ENCODE results near the gene HUNK.

Gene HUNK

DNA sequence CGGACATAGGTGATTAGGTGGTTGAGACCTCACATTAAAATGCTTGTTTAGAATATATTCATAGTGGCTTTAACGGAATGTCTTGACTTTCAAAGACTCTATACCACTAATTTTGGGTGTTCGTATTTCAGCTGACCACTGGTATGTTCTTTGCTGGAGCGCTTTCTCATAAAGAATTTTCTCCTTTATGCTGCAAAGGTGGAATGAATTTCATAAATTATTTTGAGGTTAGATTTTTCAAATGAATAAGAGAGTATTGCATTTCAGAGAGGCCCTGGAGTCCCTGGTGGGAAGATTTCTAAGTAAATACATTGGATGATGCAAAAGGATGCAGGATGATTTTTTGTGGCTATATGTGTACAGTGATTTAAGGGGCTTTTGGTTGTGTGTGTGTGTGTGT lies 55.8 kb downstream of the HUNK start:
- no peaks in the 10 kb centered on the region for H3K27me3 ChIP-seq (ENCODE audit: control insufficient read depth in 2 of 2, insufficient read depth in 2 of 2, low read length in 2 of 2)
- H3K27ac ChIP-seq (ENCODE audit: low read depth in 2 of 2, low read length in 2 of 2), result no peak overlapping the region
- peaks cover 2 to 3% of the 10 kb centered on the region in 2 donors for H3K36me3 ChIP-seq (ENCODE audit: control insufficient read depth in 2 of 2, insufficient read depth in 2 of 2, low read length in 2 of 2)
- H3K9me3 ChIP-seq (ENCODE audit: control insufficient read depth in 2 of 2, low read length in 2 of 2), result no peaks in the 10 kb centered on the region
- H3K4me1 ChIP-seq (ENCODE audit: control insufficient read depth in 2 of 2, insufficient read depth in 2 of 2, low read length in 2 of 2), result no peaks in the 10 kb centered on the region
- H3K9ac ChIP-seq (ENCODE audit: low read depth in 1 of 2, low read length in 2 of 2), result no peak overlapping the region
- no peak overlapping the region for H3K4me3 ChIP-seq (ENCODE audit: low read length in 2 of 2)

GRCh38 chr21:31929548-31929947 lies 56.7 kb downstream of the HUNK start:
- peaks cover 2 to 3% of the 10 kb centered on the region in 2 donors for H3K36me3 ChIP-seq (ENCODE audit: control insufficient read depth in 2 of 2, insufficient read depth in 2 of 2, low read length in 2 of 2)
- no peaks in the 10 kb centered on the region for H3K27me3 ChIP-seq (ENCODE audit: control insufficient read depth in 2 of 2, insufficient read depth in 2 of 2, low read length in 2 of 2)
- no peak overlapping the region for H3K27ac ChIP-seq (ENCODE audit: low read depth in 2 of 2, low read length in 2 of 2)
- no peaks in the 10 kb centered on the region for H3K4me1 ChIP-seq (ENCODE audit: control insufficient read depth in 2 of 2, insufficient read depth in 2 of 2, low read length in 2 of 2)
- H3K9me3 ChIP-seq (ENCODE audit: control insufficient read depth in 2 of 2, low read length in 2 of 2), result no peaks in the 10 kb centered on the region
- H3K9ac ChIP-seq (ENCODE audit: low read depth in 1 of 2, low read length in 2 of 2), result no peak overlapping the region
- no peak overlapping the region for H3K4me3 ChIP-seq (ENCODE audit: low read length in 2 of 2)

- Histone ChIP-seq H3K27me3 (ENCODE audit: control insufficient read depth in 2 of 2, insufficient read depth in 2 of 2, low read length in 2 of 2) (no peaks in the 10 kb centered on the region), H3K4me3 (ENCODE audit: low read length in 2 of 2) (no peak overlapping the region), H3K36me3 (ENCODE audit: control insufficient read depth in 2 of 2, insufficient read depth in 2 of 2, low read length in 2 of 2) (peaks cover 2 to 3% of the 10 kb centered on the region in 2 donors), H3K4me1 (ENCODE audit: control insufficient read depth in 2 of 2, insufficient read depth in 2 of 2, low read length in 2 of 2) (no peaks in the 10 kb centered on the region), H3K9me3 (ENCODE audit: control insufficient read depth in 2 of 2, low read length in 2 of 2) (no peaks in the 10 kb centered on the region), H3K27ac (ENCODE audit: low read depth in 2 of 2, low read length in 2 of 2) (no peak overlapping the region), H3K9ac (ENCODE audit: low read depth in 1 of 2, low read length in 2 of 2) (no peak overlapping the region)
Measured at GRCh38 chr21:31930001-31930400, 57.2 kb downstream of the HUNK start.

DNA sequence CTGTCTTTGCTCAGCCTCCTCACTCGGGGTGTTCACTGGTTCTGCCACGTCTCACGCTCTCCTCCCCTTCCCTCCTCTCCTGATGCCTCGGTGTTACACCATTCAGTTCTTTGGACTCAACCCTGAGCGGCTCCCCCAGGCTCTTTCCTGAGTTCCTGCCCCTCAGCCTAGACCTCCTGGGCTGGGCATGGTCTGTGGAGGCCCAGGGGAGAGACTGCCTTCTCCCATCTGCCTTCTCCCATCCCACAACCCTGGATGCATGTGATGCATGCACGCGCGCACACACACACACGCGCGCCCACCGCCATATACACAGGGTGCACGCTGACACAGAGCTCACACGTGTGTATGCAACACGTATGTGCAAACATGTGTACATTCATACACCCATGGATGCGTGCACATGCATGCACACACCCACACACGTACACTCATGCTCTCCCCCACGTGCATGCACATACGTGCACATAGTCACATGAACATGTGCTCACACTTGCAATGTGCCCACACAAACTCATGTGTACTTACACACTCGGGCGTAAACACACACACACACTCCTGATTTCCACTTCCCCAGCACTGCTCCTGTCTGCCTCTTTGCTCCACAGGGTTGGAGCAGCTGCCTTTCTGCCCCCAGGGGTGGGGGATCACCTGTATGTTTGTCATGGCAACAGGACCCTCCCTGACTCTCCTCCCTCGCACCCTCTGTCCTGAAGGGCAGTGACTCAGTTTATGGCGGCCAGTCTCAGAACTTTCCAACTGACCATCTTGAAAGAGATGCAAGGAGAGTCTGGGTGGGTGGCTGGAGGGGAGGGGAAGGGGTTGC lies 59.0 kb downstream of the HUNK start:
- Histone ChIP-seq H3K4me3 (ENCODE audit: low read length in 2 of 2) (no peak overlapping the region), H3K9me3 (ENCODE audit: control insufficient read depth in 2 of 2, low read length in 2 of 2) (no peaks in the 10 kb centered on the region), H3K27ac (ENCODE audit: low read depth in 2 of 2, low read length in 2 of 2) (no peak overlapping the region), H3K9ac (ENCODE audit: low read depth in 1 of 2, low read length in 2 of 2) (no peak overlapping the region), H3K4me1 (ENCODE audit: control insufficient read depth in 2 of 2, insufficient read depth in 2 of 2, low read length in 2 of 2) (peaks cover 0 to 3% of the 10 kb centered on the region in 2 donors), H3K27me3 (ENCODE audit: control insufficient read depth in 2 of 2, insufficient read depth in 2 of 2, low read length in 2 of 2) (no peaks in the 10 kb centered on the region), H3K36me3 (ENCODE audit: control insufficient read depth in 2 of 2, insufficient read depth in 2 of 2, low read length in 2 of 2) (no peaks in the 10 kb centered on the region)

DNA sequence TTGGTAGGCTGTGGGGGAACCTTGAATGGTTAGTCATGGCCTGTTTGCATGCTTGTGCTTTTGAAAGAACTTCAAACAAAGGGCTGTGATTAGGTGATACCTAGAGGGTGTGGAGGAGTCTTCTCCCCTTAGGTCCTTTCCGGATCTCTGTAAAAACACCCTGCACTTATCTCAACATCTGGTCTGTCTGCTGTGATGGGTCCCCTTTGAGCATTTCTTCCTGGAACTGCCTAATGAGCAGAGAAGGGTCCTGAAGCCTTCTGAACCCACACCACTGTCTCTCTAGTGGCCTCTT lies 59.6 kb downstream of the HUNK start:
- Histone ChIP-seq H3K36me3 (ENCODE audit: control insufficient read depth in 2 of 2, insufficient read depth in 2 of 2, low read length in 2 of 2) (no peaks in the 10 kb centered on the region), H3K27me3 (ENCODE audit: control insufficient read depth in 2 of 2, insufficient read depth in 2 of 2, low read length in 2 of 2) (no peaks in the 10 kb centered on the region), H3K4me3 (ENCODE audit: low read length in 2 of 2) (no peak overlapping the region), H3K9ac (ENCODE audit: low read depth in 1 of 2, low read length in 2 of 2) (no peak overlapping the region), H3K27ac (ENCODE audit: low read depth in 2 of 2, low read length in 2 of 2) (no peak overlapping the region), H3K9me3 (ENCODE audit: control insufficient read depth in 2 of 2, low read length in 2 of 2) (no peaks in the 10 kb centered on the region), H3K4me1 (ENCODE audit: control insufficient read depth in 2 of 2, insufficient read depth in 2 of 2, low read length in 2 of 2) (peaks cover 0 to 4% of the 10 kb centered on the region in 2 donors)

DNA sequence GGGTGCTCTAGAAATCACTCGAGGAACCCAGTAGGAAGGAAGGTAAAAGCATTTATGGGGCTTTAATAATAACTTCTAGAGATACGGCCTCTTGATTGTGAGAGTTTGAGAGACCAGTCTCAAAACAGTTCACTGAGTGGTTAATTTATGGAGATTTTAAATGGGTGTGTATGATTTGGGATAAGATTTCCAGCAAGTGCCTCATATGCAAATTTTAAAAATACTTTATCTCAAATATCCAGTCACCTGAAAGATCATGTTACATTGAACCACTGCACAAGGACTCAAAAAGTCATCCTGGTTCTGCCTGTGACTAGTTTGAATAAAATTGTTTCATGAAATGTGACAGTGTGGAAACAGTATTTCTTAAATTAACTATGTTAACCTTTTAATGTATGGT lies 64.5 kb downstream of the HUNK start:
- Histone ChIP-seq H3K9me3 (ENCODE audit: control insufficient read depth in 2 of 2, low read length in 2 of 2) (no peaks in the 10 kb centered on the region), H3K4me3 (ENCODE audit: low read length in 2 of 2) (no peak overlapping the region), H3K36me3 (ENCODE audit: control insufficient read depth in 2 of 2, insufficient read depth in 2 of 2, low read length in 2 of 2) (no peaks in the 10 kb centered on the region), H3K27ac (ENCODE audit: low read depth in 2 of 2, low read length in 2 of 2) (no peak overlapping the region), H3K9ac (ENCODE audit: low read depth in 1 of 2, low read length in 2 of 2) (no peak overlapping the region), H3K4me1 (ENCODE audit: control insufficient read depth in 2 of 2, insufficient read depth in 2 of 2, low read length in 2 of 2) (peaks cover 0 to 6% of the 10 kb centered on the region in 2 donors), H3K27me3 (ENCODE audit: control insufficient read depth in 2 of 2, insufficient read depth in 2 of 2, low read length in 2 of 2) (no peaks in the 10 kb centered on the region)

GRCh38 chr21:31938330-31939301 lies 65.8 kb downstream of the HUNK start:
- no peak overlapping the region for H3K27ac ChIP-seq (ENCODE audit: low read depth in 2 of 2, low read length in 2 of 2)
- peaks cover 0 to 6% of the 10 kb centered on the region in 2 donors for H3K4me1 ChIP-seq (ENCODE audit: control insufficient read depth in 2 of 2, insufficient read depth in 2 of 2, low read length in 2 of 2)
- H3K9ac ChIP-seq (ENCODE audit: low read depth in 1 of 2, low read length in 2 of 2), result no peak overlapping the region
- H3K4me3 ChIP-seq (ENCODE audit: low read length in 2 of 2), result no peak overlapping the region
- H3K9me3 ChIP-seq (ENCODE audit: control insufficient read depth in 2 of 2, low read length in 2 of 2), result no peaks in the 10 kb centered on the region
- H3K27me3 ChIP-seq (ENCODE audit: control insufficient read depth in 2 of 2, insufficient read depth in 2 of 2, low read length in 2 of 2), result no peaks in the 10 kb centered on the region
- no peaks in the 10 kb centered on the region for H3K36me3 ChIP-seq (ENCODE audit: control insufficient read depth in 2 of 2, insufficient read depth in 2 of 2, low read length in 2 of 2)

DNA sequence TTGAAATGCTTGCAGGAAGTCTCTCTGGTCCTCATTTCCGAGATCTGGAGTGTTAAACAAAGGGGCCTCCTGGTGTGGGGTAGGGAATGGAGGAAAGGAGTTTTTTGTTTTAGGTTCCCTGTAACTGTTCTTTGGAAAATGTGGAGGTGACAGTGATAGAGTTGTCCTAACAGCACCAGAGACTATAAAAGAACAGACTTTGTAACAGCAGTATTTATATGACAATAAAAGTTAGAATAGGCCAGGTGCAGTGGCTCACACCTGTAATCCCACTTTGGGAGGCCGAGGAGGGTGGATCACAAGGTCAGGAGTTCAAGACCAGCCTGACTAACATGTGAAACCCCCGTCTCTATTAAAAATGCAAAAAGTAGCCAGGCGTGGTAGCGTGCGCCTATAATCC lies 68.9 kb downstream of the HUNK start:
- Histone ChIP-seq H3K36me3 (ENCODE audit: control insufficient read depth in 2 of 2, insufficient read depth in 2 of 2, low read length in 2 of 2) (peaks cover 0 to 2% of the 10 kb centered on the region in 2 donors), H3K9me3 (ENCODE audit: control insufficient read depth in 2 of 2, low read length in 2 of 2) (no peaks in the 10 kb centered on the region), H3K27ac (ENCODE audit: low read depth in 2 of 2, low read length in 2 of 2) (peak overlapping the region in 1 of 2 donors; percentile 23), H3K4me1 (ENCODE audit: control insufficient read depth in 2 of 2, insufficient read depth in 2 of 2, low read length in 2 of 2) (peaks cover 0 to 5% of the 10 kb centered on the region in 2 donors), H3K27me3 (ENCODE audit: control insufficient read depth in 2 of 2, insufficient read depth in 2 of 2, low read length in 2 of 2) (no peaks in the 10 kb centered on the region), H3K4me3 (ENCODE audit: low read length in 2 of 2) (no peak overlapping the region), H3K9ac (ENCODE audit: low read depth in 1 of 2, low read length in 2 of 2) (no peak overlapping the region)

- Histone ChIP-seq H3K9me3 (ENCODE audit: control insufficient read depth in 2 of 2, low read length in 2 of 2) (no peaks in the 10 kb centered on the region), H3K4me1 (ENCODE audit: control insufficient read depth in 2 of 2, insufficient read depth in 2 of 2, low read length in 2 of 2) (peaks cover 0 to 3% of the 10 kb centered on the region in 2 donors), H3K4me3 (ENCODE audit: low read length in 2 of 2) (no peak overlapping the region)
Measured at GRCh38 chr21:31943561-31943960, 70.7 kb downstream of the HUNK start.

DNA sequence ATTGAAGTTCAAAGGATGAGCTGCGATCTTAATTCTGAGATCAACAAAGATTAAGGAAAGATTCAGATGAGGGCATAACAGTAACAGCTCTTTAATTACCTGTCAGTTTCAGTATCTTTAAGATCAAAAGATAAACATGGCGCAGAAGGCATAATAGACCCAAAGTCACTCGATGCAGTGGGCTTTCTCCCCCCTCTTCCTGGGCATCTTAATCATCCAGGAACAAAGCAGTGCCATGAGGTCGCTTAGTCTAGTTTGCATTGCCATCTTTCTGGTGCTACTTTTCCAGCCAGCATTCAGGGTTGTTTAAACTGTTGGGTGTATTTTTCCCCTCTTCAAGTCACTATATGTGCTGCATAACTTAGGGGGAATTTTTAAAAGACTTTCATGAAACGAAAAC lies 72.3 kb downstream of the HUNK start:
- Histone ChIP-seq H3K27me3 (ENCODE audit: control insufficient read depth in 2 of 2, insufficient read depth in 2 of 2, low read length in 2 of 2) (no peaks in the 10 kb centered on the region), H3K27ac (ENCODE audit: low read depth in 2 of 2, low read length in 2 of 2) (no peak overlapping the region), H3K9me3 (ENCODE audit: control insufficient read depth in 2 of 2, low read length in 2 of 2) (no peaks in the 10 kb centered on the region), H3K4me1 (ENCODE audit: control insufficient read depth in 2 of 2, insufficient read depth in 2 of 2, low read length in 2 of 2) (peaks cover 0 to 3% of the 10 kb centered on the region in 2 donors), H3K4me3 (ENCODE audit: low read length in 2 of 2) (no peak overlapping the region), H3K36me3 (ENCODE audit: control insufficient read depth in 2 of 2, insufficient read depth in 2 of 2, low read length in 2 of 2) (peaks cover 5 to 10% of the 10 kb centered on the region in 2 donors), H3K9ac (ENCODE audit: low read depth in 1 of 2, low read length in 2 of 2) (no peak overlapping the region)

More at GRCh38 chr21:31943561-31943960, 70.7 kb downstream of the HUNK start:
- Histone ChIP-seq H3K9ac (ENCODE audit: low read depth in 1 of 2, low read length in 2 of 2) (no peak overlapping the region), H3K36me3 (ENCODE audit: control insufficient read depth in 2 of 2, insufficient read depth in 2 of 2, low read length in 2 of 2) (peaks cover 2 to 6% of the 10 kb centered on the region in 2 donors), H3K27ac (ENCODE audit: low read depth in 2 of 2, low read length in 2 of 2) (no peak overlapping the region), H3K27me3 (ENCODE audit: control insufficient read depth in 2 of 2, insufficient read depth in 2 of 2, low read length in 2 of 2) (no peaks in the 10 kb centered on the region)
